NCI-H1417 (cell line): ENCODE measurements around the gene MUC12.
"Not testable (repeated sequence)": the region's sequence is repeated elsewhere in the genome, so short reads cannot be mapped to it uniquely, and the experiment has no call there.

Experiments
- DNase-seq, 3 experiments: peaks; one replicate each; lab custom pipeline; 2025; lab: John Stamatoyannopoulos, UW

The MUC12 gene

DNA sequence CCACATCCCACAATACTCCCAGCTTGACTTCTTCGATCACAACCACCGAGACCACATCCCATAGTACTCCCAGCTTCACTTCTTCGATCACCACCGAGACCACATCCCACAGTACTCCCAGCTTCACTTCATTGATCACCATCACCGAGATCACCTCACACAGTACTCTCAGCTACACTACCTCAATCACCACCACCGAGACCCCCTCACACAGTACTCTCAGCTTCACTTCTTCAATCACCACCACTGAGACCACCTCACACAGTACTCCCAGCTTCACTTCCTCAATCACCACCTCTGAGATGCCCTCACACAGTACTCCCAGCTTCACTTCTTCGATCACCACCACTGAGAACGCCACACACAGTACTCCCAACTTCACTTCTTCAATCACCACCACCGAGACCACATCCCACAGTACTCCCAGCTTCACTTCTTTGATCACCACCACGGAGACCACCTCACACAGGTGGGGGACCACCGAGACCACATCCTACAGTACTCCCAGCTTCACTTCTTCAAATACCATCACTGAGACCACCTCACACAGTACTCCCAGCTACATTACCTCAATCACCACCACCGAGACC is 11.4 kb upstream of the MUC12 start:
- DNase-seq = no peak

GRCh38 chr7:100959894-100960293 is 9.5 kb upstream of the MUC12 start:
- DNase-seq = no peak

GRCh38 chr7:100962537-100962936 is 6.8 kb upstream of the MUC12 start:
- DNase-seq = no peak

GRCh38 chr7:100963386-100963785 is 6.0 kb upstream of the MUC12 start:
- no peak for DNase-seq

GRCh38 chr7:100963874-100964273 is 5.5 kb upstream of the MUC12 start:
- DNase-seq = no peak

DNA sequence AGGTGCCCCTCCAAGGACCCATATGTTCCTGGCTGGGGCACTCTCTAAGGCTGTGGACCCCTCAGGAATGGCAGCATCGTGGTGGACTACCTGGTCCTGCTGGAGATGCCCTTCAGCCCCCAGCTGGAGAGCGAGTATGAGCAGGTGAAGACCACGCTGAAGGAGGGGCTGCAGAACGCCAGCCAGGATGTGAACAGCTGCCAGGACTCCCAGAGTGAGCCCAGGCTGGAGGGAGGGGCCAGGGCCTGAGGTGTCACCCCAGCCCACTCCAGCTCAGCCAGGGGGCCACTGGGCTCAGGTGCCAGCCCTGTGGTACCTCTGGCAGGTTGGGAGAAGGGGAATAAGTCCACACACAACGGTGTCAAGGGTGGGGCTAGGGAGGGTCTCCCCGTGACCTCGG is 4.7 kb upstream of the MUC12 start:
- DNase-seq = no peak

DNA sequence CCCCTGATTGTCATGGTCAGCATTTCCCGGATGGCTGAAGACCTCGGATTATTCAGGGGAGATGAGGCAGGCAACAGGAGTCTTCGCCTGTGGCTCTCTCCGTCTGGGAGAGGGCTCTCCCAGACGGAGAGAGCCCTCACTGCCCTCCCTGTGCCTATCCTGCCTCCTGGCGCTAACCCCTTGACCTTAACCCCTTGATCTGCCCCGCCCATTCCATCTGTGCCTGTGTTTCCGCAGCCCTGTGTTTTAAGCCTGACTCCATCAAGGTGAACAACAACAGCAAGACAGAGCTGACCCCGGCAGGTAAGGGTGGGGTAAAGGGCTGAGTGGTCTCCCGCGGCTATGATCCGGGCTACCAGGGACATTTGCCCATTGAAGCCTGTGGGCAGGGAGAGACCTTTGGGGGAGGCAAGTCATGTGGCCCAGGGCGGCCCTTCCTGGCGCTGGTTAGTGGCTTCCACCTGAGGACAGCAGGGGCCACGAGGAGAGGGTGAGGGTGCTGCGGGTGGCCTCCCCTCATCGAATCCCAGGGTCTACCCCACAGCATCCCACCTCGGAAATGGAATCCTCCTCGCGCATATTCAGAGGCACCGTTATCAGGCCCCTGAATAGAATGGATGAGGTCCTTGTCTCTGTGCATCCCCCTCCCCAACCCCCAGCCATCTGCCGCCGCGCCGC is 4.2 kb upstream of the MUC12 start:
- no peak for DNase-seq

GRCh38 chr7:100965723-100966541 is 3.4 kb upstream of the MUC12 start:
- no peak for DNase-seq

GRCh38 chr7:100966542-100967291 is 2.6 kb upstream of the MUC12 start:
- no peak for DNase-seq

DNA sequence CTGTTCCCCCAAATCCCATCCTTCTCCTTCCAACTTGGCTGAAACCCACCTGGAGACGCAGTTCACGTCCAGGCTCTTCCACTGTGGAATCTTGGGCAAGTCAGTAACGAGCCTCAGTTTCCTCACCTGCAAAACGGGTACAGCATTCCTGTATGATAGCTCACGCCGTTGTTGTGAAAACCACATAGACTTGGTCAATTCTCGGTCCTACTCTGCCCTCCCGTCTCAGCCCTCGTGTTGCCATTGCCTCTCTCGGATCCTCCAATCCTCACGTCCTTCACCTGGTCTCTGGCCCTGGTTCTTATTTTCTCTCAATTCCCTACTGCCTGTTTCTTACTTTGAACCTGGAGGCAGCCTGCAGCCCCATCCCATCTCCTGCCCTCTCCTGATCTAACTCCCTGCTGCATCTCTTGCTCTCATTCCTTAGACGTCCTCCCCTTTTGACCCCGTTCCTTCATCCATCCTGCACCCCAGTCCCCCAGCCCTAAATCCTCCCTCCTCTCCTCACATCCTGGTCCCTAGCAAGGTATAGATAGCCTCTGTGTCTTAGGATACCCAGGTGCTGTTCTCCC is 2.0 kb upstream of the MUC12 start:
- no peak for DNase-seq

- no peak for DNase-seq
These were observed 1.3 kb upstream of the MUC12 start for GRCh38 chr7:100968031-100968430.

GRCh38 chr7:100968650-100969049 is 715 bp upstream of the MUC12 start:
- no peak for DNase-seq

DNA sequence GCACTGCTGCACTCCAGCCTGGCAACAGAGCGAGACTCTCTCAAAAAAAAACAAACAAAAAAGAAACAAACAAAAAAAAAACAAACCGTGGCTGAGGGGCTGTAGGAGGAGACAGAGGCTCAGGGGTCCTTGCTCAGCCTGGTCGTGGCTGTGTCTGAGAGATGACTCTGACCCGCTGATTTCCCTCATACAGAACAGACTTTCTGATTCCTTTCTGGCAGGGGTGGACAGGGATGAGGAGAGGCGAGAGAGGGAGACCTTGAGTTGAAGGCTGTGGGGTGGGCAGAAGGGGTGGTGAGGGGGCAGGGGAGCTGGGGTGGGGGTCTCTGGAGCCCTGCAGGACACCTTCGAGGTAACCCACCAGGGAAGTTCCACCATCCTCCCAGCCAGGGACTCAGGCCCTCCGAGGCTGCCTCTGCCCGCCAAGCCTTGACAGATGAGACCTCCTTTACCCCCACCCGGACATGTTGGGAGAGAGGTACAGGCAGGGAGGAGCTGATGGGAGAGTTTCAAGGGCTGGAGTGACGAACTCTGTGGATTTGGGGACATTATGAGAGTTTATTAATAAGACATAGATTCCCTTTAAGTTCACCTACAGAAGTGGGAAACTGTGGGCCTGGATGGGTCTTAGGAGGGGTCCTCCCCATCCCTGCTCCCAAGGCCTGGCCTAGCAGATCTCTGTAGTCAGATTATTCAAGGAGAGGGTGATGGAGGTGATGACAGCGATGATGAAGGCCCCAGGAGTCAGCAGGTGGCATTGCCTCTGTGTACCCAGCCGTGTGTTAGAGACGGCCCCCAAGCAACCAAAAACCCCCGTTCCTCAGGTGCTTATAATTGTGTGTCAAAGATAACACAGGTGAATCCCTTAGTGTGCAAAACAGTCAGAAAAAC is 2.0 kb downstream of the MUC12 start:
- no peak for DNase-seq

- DNase-seq = no peak
These were observed 2.6 kb downstream of the MUC12 start for GRCh38 chr7:100972002-100972347.

GRCh38 chr7:100974021-100974420 is 4.7 kb downstream of the MUC12 start:
- DNase-seq = no peak

- peak in 1 of 3 experiments; percentile 28 for DNase-seq
These were observed 6.0 kb downstream of the MUC12 start for GRCh38 chr7:100975371-100975821.

GRCh38 chr7:100978300-100978699 is 8.9 kb downstream of the MUC12 start:
- no peak for DNase-seq

DNA sequence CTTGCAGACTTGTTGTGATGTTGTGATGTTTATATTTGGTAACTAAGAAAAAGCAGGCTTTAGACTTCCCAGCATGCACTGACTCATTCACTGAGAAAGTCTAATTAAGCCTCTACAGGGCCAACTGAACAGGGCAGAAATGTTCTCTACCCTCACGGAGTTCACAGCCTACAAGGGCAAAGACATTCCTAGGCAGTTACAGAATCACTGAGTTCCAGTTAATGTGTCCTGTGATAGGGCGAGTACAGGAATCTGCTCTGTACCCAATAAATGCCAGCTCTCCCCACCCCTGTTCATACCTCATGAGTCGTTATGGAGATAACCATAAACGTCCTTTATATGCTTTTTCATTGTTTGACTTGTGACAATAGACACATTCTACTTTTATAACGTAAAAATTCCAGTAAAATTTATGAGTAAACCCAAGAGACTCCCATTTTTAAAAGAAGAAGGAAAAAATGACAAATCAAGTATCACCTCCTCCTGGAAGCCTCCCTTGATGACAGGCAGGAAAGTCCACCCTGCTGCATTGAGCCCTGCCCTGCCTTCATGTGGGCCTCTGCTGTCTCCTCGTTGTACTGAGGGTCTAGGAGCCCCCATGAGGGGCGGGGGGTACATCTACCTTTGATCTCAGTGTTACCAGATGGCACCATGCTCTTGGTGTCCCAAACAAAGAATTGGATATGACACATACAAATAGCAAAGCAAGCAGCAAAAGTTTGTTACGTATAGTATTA is 14.3 kb downstream of the MUC12 start:
- no peak for DNase-seq

- DNase-seq = not testable (repeated sequence)
These were observed 15.0 kb downstream of the MUC12 start for GRCh38 chr7:100984241-100984918.
